ENCODE data around the gene DSCAML1. TPM values are rescaled to one million over a fixed set of nuclear protein-coding genes. Genes with fewer than 3 reads are reported as not detected.

Gene DSCAML1
- total and polyA plus RNA-seq, 2 of the 8 experiments (the other 6 are each of a cell fraction or from before 2014, with no cell fraction given): 0.19 to 0.24 TPM

- 0 out of 2 replicates have a peak overlapping the region, but pooled peaks have one; percentile 29 for H2BK15ac ChIP-seq (ENCODE audit: low read length)
- H3K79me2 ChIP-seq (ENCODE audit: control insufficient read depth in 1 of 2, insufficient read depth in 2 of 2, low read length in 2 of 2): no peaks in the 10 kb centered on the region
Measured at GRCh38 chr11:117557361-117557760, 239.7 kb downstream of the DSCAML1 start.

More at GRCh38 chr11:117557361-117557760, 239.7 kb downstream of the DSCAML1 start:
- no peak for DNase-seq (ENCODE audit: low read depth in 1 of 2, low spot score in 2 of 2)
- no peaks in the 10 kb centered on the region for H4K20me1 ChIP-seq (replicated peaks in 1 of 2; ENCODE audit: control insufficient read depth in 1 of 2, insufficient read depth in 2 of 2, low read length in 2 of 2)
- POLR2A ChIA-PET (ENCODE audit: partially characterized antibody): no interaction called here
- H4K91ac ChIP-seq (replicated peaks; ENCODE audit: insufficient read length, low read length): no peak overlapping the region
- no peaks in the 10 kb centered on the region for H3K9me3 ChIP-seq (ENCODE audit: insufficient read depth in 2 of 2, low read depth in 1 of 2, low read length in 1 of 2)
- 0 out of 2 replicates have a peak overlapping the region, but pooled peaks have one; percentile 25 for H2AFZ ChIP-seq (ENCODE audit: low read length)
- H3K23me2 ChIP-seq (ENCODE audit: low read depth, low read length): no peaks in the 10 kb centered on the region
- no peak overlapping the region for H3K4me3 ChIP-seq (ENCODE audit: extremely low read depth in 1 of 4, insufficient read depth in 2 of 4, low read depth in 3 of 4, low read length in 4 of 4)
- H3K79me1 ChIP-seq (ENCODE audit: low read depth, low read length): no peaks in the 10 kb centered on the region
- H3K14ac ChIP-seq (ENCODE audit: insufficient read length): no peak overlapping the region
- H4K8ac ChIP-seq (ENCODE audit: extremely low read depth, insufficient read depth, low read length): no peak overlapping the region
- H3K23ac ChIP-seq (ENCODE audit: insufficient read length): no peak overlapping the region
- H3K18ac ChIP-seq (ENCODE audit: extremely low read depth, low read length): peak overlapping the region; percentile 32
- H3K27me3 ChIP-seq (replicated peaks in 1 of 4; ENCODE audit: control insufficient read depth in 3 of 4, extremely low read depth in 1 of 4, insufficient read depth in 3 of 4, low read length in 3 of 4): no peaks in the 10 kb centered on the region
- no peak overlapping the region for H2AK5ac ChIP-seq (ENCODE audit: low read depth, low read length)
- WGBS, 2 experiments (ENCODE audit: extremely low coverage in 1 of 2, insufficient coverage in 1 of 2, insufficient read length in 1 of 2, insufficient replicate concordance in 2 of 2, low coverage in 1 of 2, low lambda C conversion rate in 2 of 2, missing lambda C conversion rate in 1 of 2): 73% methylated on average over 4 of the region's 7 CpGs; no CpG with 5 or more reads in 1 of the 2 experiments
- no peak overlapping the region for H3K4ac ChIP-seq (replicated peaks; ENCODE audit: insufficient read length, low read depth, low read length)
- H2BK5ac ChIP-seq (ENCODE audit: low read depth, low read length): no peak overlapping the region
- no peak overlapping the region for H3K27ac ChIP-seq (ENCODE audit: low read depth, low read length)
- no peak overlapping the region for H4K5ac ChIP-seq (ENCODE audit: insufficient read length, low read depth, low read length)
- H2BK12ac ChIP-seq (ENCODE audit: low read depth, low read length): no peak overlapping the region
- H2BK120ac ChIP-seq (replicated peaks; ENCODE audit: low read depth, low read length): no peak overlapping the region
- H2BK20ac ChIP-seq (ENCODE audit: low read length): no peak overlapping the region
- no peaks in the 10 kb centered on the region for H3K36me3 ChIP-seq (ENCODE audit: control insufficient read depth in 2 of 4, insufficient read depth in 4 of 4, low read length in 3 of 4)
- FAIRE-seq: no peak
- H3K56ac ChIP-seq (replicated peaks; ENCODE audit: insufficient read length, low read depth, low read length): no peak overlapping the region
- H3K4me2 ChIP-seq (ENCODE audit: insufficient read depth in 1 of 2, low read depth in 2 of 2, low read length in 2 of 2): no peak overlapping the region
- no peak overlapping the region for H3K9ac ChIP-seq (replicated peaks in 1 of 4; ENCODE audit: extremely low read depth in 1 of 4, low read depth in 3 of 4, low read length in 3 of 4)
- CTCF ChIA-PET (ENCODE audit: partially characterized antibody): interaction anchor here (1.2 to 2.7 kb wide), 2 partner anchors 36 to 114 kb away, joined by 3 to 8 read pairs; no protein-coding TSS in a partner anchor
- peaks cover 2 to 6% (median 3%) of the 10 kb centered on the region in 4 experiments; a peak in 5 of 7 replicates for H3K4me1 ChIP-seq (replicated peaks in 1 of 4; ENCODE audit: control insufficient read depth in 3 of 4, insufficient read depth in 4 of 4, low read length in 3 of 4)

All from H1 (cell line).